Fibroblast of skin of back (primary cell): ENCODE results near the gene ARHGEF7.

ENCODE experiments used
- DNase-seq: peaks from one replicate; pipeline ENCODE4 v3.0.0-alpha.2; 2013

The ARHGEF7 gene

DNA sequence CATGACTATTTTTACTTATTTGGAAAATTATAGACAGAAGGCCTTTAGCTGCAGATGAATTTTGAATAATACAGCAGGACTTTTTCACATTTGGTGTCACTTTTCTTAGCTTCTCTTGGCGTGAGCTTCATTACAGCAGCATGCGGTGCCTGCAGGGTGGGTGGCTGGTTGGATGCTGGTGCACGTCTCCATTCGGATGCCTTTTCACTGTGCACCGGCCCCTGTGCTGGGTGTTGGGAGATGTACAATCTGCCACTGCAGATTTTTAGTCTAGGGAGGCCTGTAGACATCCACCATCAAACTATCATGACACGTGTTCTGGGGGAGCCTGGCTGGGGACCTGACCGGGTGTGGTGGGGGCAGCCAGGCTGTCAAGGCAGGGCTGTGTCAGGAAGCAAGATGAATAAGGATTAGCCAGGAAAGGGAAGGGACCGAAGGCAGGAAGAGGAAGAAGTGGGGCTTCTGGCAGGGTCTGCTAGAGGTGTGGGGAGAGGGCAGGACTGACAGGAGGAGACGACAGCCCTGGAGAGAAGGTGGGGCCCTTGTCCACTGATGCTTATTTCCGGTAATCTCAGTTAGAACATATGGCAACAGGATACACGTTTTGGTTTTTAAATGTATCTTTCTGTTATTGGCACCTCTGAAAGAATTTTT, 88.8 kb downstream of the ARHGEF7 start:
- no peak for DNase-seq

DNA sequence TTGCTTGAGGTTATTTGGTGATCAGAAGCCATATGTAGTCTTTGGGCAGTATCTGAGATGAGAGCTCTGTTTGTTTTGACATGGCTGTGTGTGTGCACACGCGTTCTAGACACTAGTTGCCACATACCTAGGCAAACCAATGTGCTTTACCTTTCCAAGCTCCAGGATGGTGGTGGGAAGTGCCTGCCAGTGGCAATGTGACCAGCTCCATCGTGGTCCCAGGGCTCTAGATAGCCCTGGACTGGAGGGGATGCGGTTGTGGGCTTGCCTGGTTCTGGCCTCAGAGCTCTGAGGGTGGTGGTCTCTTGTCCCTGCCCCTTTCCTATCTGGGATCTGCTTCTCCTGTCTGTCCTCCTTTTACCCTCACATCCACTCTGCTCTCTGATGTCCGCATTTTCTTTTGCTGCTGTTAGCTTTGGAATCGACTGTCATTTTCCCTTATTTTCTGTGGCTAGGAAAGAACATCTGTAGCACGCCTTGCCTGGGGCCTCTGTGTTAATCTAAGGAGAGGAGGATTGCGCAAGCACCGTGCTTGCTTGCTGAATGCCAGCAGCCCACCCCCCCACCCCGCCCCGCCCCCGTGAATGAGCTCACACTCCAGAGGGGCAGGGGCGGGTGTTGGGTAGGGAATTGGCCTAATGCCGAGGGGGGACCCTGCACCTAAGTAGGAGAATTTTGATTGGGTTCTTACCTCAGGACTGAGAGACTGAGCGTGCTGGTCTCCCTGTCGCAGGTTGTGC, 89.5 kb downstream of the ARHGEF7 start:
- peak; percentile 60 for DNase-seq

DNA sequence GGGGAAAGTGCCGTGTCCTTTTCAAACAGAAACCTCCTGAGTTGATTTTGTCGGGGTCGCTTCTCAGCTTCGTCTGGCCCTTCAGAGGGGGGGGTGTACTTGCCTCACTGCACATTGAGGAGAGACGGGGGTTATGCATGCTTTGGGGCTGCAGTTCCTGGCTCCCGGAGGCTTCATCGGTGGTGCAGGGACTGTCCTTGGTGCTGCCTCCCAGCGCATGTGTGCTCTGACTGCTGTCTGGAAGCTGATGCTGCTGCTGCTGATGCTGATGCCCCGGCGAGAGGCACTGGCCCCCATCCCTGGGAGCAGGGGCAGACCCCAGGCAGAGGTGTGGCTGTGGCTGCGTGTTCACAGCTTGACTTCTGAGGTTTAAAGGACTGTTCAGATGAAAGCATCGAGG, 91.0 kb downstream of the ARHGEF7 start:
- no peak for DNase-seq

DNA sequence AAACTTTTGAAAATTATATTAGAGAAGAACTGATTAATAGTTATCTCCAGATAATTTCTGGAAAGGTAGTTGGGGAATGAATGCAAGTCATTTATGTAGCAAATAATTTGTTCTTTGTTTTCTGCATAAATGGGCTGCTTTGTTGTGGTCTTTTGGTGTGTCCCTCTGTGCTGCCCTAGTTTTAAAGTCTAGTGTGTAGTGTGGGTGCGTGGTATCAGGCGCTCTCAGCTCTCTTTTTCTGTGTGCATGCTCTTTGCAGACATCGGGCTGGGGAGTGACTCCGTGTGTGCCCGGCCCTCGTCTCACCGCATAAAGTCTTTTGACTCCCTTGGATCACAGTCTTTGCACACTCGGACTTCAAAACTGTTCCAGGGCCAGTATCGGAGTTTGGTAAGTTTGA, 94.5 kb downstream of the ARHGEF7 start:
- no peak for DNase-seq

DNA sequence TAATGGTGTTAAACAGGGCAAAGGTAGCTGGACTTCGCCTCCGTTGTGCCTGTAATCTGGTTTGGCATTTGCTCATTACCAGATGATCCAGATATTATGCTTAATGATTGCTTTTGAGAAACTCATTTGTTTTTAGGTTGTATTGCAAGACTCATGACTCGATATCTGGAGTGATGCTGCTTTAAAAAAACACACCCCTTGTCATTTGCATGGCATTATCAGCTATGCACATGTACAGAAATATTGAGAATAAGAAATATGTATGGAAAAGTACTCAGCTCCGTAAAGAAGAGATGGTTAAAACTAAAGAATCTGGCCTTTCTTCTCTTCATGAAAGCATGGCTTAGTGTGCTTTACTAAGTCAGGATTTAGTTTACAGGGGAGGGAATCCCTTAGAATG, 95.0 kb downstream of the ARHGEF7 start:
- no peak for DNase-seq

DNA sequence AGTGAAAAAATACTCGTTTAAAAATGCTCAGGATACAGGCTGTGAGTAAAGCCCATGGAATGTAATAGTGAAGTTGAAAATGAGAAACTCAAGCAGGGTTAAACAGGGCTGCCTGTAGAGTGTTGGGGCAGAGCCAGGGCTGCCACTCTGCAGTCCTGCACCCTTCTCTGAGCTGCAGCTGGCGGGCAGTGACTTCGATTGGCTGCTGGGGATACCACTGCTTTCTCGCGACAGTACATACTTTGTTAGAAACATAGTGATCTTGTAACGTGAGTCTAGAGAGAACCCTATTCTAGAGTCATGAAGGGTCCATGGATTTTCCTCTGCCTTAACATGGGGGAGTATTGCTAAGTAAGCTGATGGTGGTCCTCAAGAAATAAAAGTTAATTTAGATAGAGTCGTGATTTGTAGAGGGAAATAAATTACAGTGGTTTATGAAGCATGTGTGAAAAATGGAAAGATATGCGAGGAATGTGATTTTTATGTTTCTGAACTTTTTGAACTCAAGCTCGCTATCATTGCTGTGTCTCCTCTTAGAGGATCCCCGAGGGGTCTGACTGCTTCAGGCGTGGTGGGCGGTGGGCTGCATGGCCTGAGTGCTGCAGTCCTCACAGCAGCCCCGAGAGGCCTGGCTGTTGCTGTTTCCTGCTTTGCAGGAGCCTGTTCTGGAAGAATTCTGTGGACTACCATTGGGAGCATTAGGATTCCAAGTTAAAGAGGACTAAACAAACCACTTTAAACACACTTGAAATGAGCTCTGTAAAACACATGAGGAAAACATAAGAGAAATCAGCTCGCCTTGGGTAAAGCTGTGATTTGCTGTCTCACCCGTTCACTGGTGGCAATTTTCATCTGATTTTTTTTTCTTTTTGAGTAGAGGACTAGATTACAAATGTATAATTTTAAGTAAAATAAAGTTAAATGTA, 95.7 kb downstream of the ARHGEF7 start:
- peak; percentile 95 for DNase-seq

DNA sequence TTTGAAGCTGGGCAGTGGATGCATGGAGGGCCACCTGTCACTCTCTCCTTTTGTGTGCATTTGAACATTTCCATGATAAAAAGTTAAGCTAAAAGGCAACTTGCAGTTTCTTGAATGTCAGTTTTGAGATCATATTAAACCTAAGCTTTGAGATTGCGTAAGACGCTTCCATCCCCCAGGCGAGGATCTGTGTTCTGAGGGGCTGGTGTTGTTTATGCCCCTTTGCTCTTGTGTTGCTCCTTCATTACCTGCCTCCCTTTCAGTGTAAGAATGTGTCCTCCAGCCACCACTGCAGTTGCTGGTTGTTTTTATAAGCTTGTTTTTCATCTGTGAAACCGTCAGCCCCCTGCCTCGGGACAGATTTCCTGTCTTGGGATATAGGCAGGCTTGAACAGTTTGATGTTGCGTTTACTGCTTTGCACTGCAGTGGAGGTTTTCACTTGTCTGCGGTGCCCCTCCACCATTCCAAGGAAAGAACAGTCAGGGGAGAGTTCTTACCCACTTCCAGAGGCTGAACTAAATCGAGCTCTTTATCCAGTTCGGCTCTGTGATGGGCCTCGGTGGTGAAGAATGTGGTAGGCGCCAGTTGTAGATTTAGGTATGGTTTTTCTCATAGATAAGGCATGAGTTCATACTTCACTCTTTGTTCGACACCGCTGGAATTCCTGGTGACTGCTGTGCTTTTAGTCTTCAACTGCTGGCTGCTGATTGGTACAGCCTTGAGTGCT, 96.8 kb downstream of the ARHGEF7 start:
- DNase-seq, result peak; percentile 87

DNA sequence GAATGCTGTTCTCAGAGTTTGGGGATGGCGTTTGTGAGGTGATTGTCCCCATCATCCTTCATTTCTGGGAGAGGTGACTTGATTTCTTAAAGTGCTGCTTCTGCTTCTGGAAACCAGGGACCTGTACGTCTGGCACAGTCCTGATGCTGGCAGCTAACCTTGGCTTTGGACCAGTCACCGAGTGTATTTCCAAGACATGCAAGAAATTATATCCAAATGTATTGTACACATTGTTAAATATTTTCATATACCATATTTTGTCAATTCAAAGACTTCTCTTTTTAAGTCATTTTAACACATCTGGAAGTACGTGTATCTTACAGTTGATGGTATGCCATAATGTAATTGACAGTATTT, 97.4 kb downstream of the ARHGEF7 start:
- DNase-seq, result no peak

DNA sequence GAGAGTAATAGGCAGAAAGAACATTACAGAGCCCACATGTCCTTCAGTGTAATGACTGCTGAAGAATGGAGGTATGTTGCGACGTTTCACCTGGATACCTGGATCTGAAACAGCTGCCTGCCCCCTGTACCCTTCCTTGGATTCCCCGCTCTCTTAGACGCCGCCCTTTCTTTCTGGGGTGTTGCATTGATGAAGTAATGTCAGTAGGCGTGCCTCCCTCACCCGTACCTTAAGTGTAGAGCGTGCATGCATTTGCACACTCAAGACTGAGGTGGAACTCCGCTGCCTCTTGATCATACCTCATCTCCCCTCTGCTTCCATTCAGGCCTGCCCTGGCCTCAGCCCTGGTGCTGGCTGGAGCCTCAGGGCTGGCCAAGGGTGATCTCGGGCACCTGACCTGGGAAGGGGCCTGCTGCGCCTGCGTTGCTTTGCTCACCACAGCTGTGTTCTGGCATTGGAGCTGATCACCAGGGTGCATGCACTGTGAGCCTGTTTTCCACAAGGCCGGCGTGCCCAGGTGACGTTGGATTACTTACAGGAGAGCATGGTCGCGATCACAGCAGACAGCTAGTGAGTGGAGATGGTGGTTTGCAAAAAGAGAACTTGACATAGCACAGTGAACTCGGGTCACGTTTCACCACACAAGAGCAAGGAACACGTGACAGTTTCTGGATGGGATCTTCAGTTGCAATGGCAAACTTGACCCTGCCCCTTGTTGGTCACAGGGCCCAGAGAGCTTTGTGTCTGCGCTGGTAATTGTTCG, 99.0 kb downstream of the ARHGEF7 start:
- no peak for DNase-seq

DNA sequence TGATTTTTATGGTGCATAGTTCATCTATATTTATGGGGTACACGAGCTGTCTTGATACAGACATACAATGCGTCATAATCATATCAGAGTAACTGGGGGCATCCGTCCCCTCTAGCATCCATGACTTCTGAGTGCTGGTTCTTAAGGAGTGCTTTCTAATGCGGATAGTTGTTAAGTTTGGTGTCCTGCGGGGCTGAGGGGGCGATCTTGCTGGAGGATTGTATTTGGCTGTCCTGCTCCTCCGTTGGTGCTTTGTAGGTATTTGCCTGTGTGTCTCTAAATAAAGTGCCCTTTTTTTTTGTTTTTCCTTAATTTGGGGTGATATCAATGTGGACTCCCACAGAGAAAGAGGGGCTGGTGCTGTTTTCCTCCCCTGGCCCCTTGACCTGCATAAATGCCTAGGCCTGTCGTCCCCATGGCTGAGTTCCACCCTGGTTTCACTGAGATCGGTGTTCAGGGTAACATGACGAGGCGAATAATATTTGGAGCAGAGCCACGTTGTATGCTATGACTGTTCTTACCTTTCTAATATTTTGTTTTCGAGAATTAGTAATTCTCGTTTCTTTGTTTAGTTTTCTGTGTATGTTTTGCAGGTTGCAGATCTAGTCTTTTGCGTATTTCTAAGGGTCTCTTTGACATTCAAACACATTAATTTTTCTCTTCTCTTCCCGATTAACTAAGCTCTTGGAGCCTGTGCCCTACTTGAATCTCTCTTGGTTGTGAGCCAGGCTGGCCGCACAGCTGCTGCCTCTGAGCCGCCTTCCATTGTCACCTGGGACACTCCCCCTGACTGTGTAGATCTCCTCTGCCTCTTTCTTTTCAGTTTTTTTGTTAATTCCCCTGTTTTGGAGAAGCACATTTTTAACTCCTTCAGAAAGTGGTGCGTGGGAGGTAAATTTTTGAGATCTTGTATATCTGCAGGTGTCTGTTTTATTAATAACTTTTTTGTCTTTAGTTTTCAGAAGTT, 100.3 kb downstream of the ARHGEF7 start:
- no peak for DNase-seq

DNA sequence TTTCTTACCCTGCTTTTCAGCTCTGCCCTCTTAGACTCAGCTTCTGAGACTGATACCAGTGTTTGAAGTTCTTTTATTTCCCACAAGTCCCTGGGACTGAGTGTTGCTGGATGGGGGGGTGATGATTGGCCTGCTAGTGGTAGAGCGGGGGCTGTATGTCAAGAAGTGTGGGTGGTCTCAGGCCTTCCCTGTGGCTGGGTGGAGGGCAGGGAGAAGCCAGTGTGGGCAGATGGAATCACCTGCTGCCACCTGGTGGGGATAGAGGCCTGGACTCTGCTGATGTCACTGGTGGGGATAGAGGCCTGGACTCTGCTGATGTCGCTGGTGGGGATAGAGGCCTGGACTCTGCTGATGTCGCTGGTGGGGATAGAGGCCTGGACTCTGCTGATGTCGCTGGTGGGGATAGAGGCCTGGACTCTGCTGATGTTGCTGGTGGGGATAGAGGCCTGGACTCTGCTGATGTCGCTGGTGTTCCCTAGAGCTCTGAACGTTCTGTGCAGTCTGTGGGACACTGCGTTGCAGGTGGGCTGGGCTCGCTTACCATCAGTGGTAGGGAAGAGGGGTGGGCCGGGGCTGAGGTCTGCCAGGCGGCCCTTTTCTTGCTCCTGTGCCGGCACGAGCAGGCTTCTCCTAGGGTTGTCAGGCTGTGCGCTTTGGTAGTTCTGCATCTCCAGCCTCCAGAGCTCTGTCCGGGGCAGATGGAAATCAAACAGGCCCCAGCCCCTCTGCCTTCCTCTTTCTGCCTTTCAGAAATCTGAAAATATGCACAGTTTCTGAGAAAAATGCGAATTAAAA, 101.3 kb downstream of the ARHGEF7 start:
- DNase-seq, result peak; percentile 50

DNA sequence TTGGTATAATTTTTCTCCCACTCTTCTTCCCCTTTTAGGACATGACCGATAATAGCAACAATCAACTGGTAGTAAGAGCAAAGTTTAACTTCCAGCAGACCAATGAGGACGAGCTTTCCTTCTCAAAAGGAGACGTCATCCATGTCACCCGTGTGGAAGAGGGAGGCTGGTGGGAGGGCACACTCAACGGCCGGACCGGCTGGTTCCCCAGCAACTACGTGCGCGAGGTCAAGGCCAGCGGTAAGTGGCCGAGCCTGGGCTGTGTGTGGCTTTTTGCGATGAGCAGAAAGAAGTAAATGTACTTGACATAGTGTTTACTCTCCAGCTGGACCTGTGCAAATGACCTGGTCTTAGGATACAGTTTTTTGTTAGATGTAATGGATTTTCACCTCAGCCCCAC, 102.5 kb downstream of the ARHGEF7 start:
- no peak for DNase-seq

DNA sequence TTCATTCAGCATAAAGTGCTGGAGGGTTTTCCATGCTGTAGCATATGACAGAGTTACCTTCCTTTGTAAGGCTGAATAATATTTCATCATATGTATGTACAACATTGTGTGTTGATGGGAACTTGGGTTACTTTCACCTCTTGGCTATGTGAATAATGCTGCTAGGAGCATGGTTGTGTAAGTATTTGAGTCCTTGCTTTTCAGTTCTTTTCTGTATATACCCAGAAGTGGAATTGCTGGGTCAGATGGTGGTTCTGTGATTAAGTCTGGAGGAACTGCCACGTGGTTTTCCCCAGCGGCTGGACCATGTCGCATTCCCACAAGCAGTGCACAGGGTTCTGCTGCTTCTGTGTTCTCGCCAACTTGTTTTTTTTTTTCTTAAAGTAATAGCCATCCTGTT, 104.2 kb downstream of the ARHGEF7 start:
- DNase-seq, result peak; percentile 73

DNA sequence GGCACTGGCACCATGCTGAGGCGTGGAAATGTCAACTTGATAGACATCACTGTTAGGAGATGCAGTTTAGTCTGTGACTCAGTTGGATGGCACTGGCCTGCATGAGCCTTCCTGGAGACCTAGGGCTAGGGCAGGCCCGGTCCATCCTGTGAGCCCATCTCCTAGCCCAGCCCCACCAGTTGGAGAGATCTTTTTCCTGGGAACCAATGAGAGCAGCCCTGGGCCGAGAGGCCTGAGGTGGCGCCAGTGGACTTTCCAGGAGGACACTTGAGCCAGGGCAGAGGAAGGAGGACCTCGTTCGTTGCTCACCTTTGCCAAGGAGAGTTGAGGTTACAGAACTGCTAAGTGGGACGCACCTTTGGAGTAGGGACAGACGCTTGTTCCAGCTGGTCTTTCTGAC, 104.8 kb downstream of the ARHGEF7 start:
- no peak for DNase-seq

DNA sequence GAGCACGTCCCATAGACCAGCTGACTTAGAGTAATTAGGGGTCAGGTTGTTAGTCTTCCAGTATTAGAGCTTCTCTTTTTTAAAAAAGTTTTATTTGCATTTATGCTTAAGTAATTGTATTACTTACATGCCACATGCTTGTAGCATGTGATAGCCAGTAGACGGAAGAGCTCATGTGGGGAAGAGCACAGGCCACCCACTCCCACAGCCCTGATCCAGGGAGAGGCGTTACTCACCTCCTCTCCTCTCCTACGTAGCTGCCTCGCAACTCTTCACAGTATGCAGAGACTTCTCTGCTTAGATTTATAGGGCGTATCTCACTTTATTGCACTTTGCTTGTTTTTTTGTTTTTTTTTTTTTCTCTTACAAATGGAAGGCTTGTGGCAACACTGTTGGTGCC, 110.1 kb downstream of the ARHGEF7 start:
- no peak for DNase-seq

DNA sequence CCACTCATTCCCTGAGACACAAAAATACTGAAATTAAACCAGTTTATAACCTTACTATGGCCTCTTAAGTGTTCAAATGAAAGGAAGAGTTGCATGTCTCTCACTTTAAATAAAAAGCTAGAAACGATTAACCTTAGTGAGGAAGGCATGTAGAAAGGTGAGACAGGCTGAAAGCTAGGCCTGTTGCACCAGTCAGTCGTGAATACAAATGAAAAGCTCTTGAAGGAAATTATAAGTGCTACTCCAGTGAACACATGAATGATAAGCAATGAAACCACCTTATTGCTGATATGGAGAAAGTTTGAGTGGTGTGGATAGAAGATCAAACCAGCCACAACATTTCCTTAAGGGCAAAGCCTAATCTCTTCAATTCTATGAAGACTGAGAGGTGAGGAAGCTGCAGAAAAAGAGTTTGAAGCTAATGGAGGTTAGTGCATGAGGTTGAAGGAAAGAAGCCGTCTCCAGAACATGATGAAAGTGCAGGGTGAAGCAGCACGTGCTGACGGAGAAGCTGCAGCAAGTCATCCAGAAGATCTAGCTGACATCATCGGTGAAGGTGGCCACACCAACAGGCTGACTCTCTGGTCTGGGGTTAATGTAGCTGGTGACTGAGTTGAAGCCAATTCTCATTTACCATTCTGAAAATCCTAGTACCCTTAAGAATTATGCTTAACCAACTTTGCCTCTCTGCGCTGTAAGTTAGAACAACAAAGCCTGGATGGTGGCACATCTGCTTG, 110.9 kb downstream of the ARHGEF7 start:
- DNase-seq, result no peak

DNA sequence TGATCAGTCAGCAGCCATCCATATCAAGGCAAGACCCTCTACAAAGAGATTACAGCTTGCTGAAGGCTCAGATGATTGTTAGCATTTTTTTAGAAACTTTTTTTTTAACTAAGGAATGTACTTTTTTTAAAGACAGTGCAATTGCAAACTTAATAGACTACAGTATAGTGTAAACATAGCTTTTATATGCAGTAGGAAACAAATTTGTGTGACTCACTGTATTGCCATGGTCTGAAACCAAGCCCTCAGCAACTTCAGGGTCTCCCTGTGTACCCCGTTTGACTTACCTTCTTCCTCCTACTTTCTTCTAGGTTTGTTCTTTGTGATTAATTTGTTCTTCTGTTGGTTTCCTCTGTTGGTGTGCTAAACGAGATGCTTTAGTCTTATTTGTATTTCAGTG, 112.3 kb downstream of the ARHGEF7 start:
- DNase-seq, result no peak

DNA sequence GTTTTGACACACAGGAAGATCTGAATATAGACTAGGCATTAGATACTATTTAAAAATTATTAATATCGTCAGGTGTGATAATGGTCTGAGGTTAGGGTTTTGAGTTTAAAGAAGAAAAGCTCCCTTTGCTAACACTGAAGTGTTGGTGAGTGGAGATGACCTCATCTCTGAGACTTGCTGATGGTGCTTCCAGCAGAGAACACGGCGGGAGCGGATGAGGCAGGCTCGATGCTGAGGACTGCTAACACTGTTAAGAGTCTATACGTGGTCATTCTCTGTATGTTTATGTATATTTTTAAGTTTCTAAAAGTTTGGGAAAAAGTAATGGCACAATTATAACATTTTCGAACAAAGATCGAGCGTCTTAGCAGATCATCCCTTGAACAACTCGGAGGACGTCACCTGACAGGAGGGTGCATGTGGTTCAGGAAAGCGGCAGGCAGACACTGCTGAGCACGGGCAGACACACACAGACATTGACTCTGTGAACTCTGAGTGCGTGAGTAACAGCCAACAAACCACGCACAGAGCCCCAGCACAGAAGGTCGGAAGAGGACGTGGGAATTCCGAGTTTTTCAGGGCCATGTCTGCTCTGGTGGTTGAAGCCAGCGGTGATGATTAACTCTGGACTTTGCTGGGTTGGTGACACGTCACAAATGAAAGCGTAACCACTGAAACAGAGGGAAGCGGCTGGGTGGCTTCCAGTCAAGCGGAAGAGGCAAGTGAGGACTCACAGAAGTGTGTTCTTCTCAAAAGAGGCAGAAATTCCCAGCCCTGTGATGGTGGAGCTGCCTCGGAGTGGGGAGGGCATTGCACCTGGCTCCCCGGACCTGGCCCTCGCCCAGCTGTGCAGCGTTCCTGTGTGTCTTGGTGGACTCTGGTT, 113.4 kb downstream of the ARHGEF7 start:
- DNase-seq, result peak; percentile 30
